ENCODE results near the gene SLC25A1. TPM values are rescaled to one million over a fixed set of nuclear protein-coding genes. Genes with fewer than 3 reads are reported as not detected.

The SLC25A1 gene
- polyA plus RNA-seq, 2 of the 4 experiments (the other 2 are of a cell fraction): 11.4 to 60.1 TPM

- peak; percentile 63 to 67 for TF ChIP-seq RAD21 (conservative IDR thresholded peaks at IDR 0.05 in 1 of 2, IDR thresholded peaks at IDR 0.05 in 1 of 2)
- TF ChIP-seq, protein P1, sequence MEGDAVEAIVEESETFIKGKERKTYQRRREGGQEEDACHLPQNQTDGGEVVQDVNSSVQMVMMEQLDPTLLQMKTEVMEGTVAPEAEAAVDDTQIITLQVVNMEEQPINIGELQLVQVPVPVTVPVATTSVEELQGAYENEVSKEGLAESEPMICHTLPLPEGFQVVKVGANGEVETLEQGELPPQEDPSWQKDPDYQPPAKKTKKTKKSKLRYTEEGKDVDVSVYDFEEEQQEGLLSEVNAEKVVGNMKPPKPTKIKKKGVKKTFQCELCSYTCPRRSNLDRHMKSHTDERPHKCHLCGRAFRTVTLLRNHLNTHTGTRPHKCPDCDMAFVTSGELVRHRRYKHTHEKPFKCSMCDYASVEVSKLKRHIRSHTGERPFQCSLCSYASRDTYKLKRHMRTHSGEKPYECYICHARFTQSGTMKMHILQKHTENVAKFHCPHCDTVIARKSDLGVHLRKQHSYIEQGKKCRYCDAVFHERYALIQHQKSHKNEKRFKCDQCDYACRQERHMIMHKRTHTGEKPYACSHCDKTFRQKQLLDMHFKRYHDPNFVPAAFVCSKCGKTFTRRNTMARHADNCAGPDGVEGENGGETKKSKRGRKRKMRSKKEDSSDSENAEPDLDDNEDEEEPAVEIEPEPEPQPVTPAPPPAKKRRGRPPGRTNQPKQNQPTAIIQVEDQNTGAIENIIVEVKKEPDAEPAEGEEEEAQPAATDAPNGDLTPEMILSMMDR (IDR thresholded peaks at IDR 0.05): peak; percentile 50
- TF ChIP-seq TP53 (CRISPR knock-in tag; IDR thresholded peaks at IDR 0.05): no peak
Observed at GRCh38 chr22:19179497-19180048, 1.0 kb upstream of the SLC25A1 start (continued).

DNA sequence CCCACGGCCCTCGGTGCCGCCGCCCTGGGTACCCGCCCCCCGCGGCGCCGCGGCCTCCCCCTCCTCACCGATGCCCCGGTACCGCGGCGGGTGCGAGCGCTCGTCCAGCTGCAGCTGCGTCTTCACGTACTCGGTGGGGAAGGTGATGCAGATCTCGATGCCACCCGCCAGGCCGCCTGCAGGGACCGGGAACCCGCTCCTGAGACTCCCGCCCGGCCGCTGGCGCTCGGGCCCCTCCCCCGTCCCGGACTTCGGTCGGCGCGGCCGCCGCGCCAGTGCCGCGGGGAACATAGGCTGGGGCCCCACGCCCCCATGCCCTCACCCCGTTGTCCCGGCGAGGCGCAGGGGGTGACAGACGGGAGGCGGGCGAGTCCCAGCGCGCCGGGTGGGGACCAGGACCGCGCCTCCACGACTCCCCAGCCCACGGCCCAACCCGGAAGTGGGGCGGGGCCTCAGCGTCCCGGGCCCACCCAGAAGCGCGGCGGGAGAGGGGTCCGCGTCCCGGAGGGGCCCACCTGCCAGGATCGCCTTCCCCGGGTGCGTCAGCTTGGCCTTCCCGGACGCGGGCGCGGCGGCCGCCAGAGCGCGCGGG is 375 bp downstream of the SLC25A1 start:
- FAIRE-seq: no peak
- TF ChIP-seq KDM1A (IDR thresholded peaks at IDR 0.05; ENCODE audit: low read depth): no peak
- peak in 1 of 2 experiments; percentile 73; a peak in 1 of 5 replicates for TF ChIP-seq JUN (IDR thresholded peaks at IDR 0.05)
- TF ChIP-seq ZNF302 (CRISPR knock-in tag; IDR thresholded peaks at IDR 0.05): no peak
- TF ChIP-seq FOSL2 (IDR thresholded peaks at IDR 0.05): no peak
- TF ChIP-seq FOSL2 (CRISPR knock-in tag; IDR thresholded peaks at IDR 0.05): no peak
- TF ChIP-seq HOXB5 (CRISPR knock-in tag; IDR thresholded peaks at IDR 0.05): no peak
- no peak for TF ChIP-seq CBX8 (IDR thresholded peaks at IDR 0.05)
- TF ChIP-seq EHF (CRISPR knock-in tag; IDR thresholded peaks at IDR 0.05): 0 out of 2 replicates have a peak, but pooled peaks have one; percentile 49
- peak; percentile 31 for TF ChIP-seq POLR2A (IDR thresholded peaks at IDR 0.05; ENCODE audit: low read length)
- TF ChIP-seq POLR2AphosphoS2 (conservative IDR thresholded peaks at IDR 0.05; ENCODE audit: low read length): no peak
- TF ChIP-seq RARB (CRISPR knock-in tag; IDR thresholded peaks at IDR 0.05): no peak
- TF ChIP-seq MAFK (IDR thresholded peaks at IDR 0.05; ENCODE audit: partially characterized antibody): no peak
- peak; percentile 42; the same call in 1 of the 2 replicates for TF ChIP-seq PHF8 (IDR thresholded peaks at IDR 0.05; ENCODE audit: borderline replicate concordance, low read depth)
- no peak for TF ChIP-seq BHLHE40 (IDR thresholded peaks at IDR 0.05; ENCODE audit: low read depth, low read length)
- TF ChIP-seq CEBPB (IDR thresholded peaks at IDR 0.05): no peak
- TF ChIP-seq RNF2 (IDR thresholded peaks at IDR 0.05; ENCODE audit: borderline replicate concordance, low read depth): no peak
- Histone ChIP-seq H3K27ac (peak overlapping the region; percentile 93 to 98), H3K4me1 (peaks cover 42% of the 10 kb centered on the region), H3K4me2 (peak overlapping the region; percentile 80), H3K9me3 (no peaks in the 10 kb centered on the region), H3K4me3 (peak overlapping the region; percentile 80)
- peak; percentile 6 to 17; a peak in 4 of 6 replicates for ATAC-seq
- WGBS (ENCODE audit: missing lambda C conversion rate): 0% methylated on average over 13 of the region's 80 CpGs
- CTCF ChIA-PET: interaction anchor here (0.9 to 2.4 kb wide), 6 partner anchors 11 to 180 kb away, joined by 3 to 24 read pairs (median 3); no protein-coding TSS in a partner anchor
- peak in 1 of 2 experiments; percentile 13 for DNase-seq (ENCODE audit: low read depth in 1 of 2, low spot score in 1 of 2)
- POLR2A ChIA-PET: interaction anchor here (0.8 to 1.8 kb wide), 2 partner anchors 34 to 253 kb away, joined by 3 to 5 read pairs; partner anchors contain the start of genes ESS2 and HIRA

DNA sequence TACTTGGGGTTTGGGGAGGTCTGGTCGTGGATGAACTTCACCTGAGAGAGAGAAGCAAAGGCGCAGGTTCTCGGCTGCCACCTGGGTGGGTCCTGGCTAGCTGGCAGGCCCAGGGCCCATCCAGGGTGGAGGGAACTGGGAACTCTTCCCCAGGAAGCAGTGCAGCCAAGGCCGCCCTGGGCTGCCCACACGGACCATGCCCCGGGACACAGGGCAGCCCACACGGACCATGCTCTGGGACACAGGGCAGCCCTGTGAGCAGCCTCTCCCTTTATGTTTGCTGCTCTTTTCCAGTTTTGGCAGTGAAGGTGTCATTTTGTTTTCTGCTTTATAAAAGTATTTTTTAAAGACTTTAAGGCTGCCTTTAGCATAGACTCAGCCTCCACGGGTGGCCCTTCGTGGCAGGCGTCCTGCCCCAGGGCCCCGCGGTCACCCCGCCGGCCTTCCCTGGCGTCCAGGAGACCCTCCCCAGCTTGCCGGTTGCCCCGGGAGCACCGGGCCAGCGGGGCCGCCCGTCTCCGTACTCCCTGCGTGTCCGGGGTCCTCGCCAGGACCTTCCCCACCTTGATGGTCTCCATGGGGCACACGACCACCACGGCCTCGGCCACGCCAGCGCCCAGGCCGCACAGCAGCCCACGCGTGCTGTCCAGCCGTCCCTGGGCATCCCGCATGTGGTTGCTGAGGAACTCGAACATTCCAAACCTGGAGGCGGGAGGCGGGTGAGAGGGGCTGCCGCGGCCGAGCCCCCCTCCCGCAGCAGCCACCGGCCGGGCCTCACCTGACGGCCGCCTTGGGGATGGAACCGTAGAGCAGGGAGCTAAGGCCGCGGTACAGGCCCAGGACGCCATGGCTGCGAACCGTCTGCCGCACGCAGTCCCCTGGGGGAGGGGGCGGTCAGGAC is 1.1 kb downstream of the SLC25A1 start:
- 43% methylated on average over 7 of the region's 55 CpGs for WGBS (ENCODE audit: missing lambda C conversion rate)
- no peak for DNase-seq (ENCODE audit: low read depth in 1 of 2, low spot score in 1 of 2)
- peaks cover 49% of the 10 kb centered on the region for H3K4me1 ChIP-seq
- peak overlapping the region; percentile 93 to 98 for H3K27ac ChIP-seq
- POLR2A ChIA-PET: no interaction called here
- FAIRE-seq: no peak
- CTCF ChIA-PET: interaction anchor here (1.5 kb wide), 1 partner anchor 38 kb away, joined by 3 read pairs; no protein-coding TSS in a partner anchor
- no peaks in the 10 kb centered on the region for H3K9me3 ChIP-seq
- no peak for TF ChIP-seq NR3C1 (IDR thresholded peaks at IDR 0.05)
- TF ChIP-seq RCOR1 (IDR thresholded peaks at IDR 0.05; ENCODE audit: low read depth, low read length): no peak
- no peak for TF ChIP-seq TFCP2L1 (CRISPR knock-in tag; IDR thresholded peaks at IDR 0.05)
- no peak for TF ChIP-seq BHLHE40 (IDR thresholded peaks at IDR 0.05; ENCODE audit: low read depth, low read length)
- no peak for TF ChIP-seq PHF8 (IDR thresholded peaks at IDR 0.05; ENCODE audit: borderline replicate concordance, low read depth)
- TF ChIP-seq HDAC2 (IDR thresholded peaks at IDR 0.05): no peak
- no peak for TF ChIP-seq KDM1A (IDR thresholded peaks at IDR 0.05; ENCODE audit: low read depth)
- TF ChIP-seq MYC (IDR thresholded peaks at IDR 0.05; ENCODE audit: borderline replicate concordance, low read length): no peak
- TF ChIP-seq JUN (IDR thresholded peaks at IDR 0.05): no peak
- no peak for TF ChIP-seq HEYL (CRISPR knock-in tag; IDR thresholded peaks at IDR 0.05)
- TF ChIP-seq HMGXB4 (CRISPR knock-in tag; IDR thresholded peaks at IDR 0.05; ENCODE audit: borderline replicate concordance): no peak
- no peak for TF ChIP-seq HES2 (IDR thresholded peaks at IDR 0.05)
- TF ChIP-seq USF2 (IDR thresholded peaks at IDR 0.05): no peak
- no peak for ATAC-seq
- peak overlapping the region; percentile 80 for H3K4me2 ChIP-seq
- H3K4me3 ChIP-seq: peak overlapping the region; percentile 80

Measured in A549 (cell line).